Measurements from ENCODE around the gene MPHOSPH10. TPM values are rescaled to one million over a fixed set of nuclear protein-coding genes. Genes with fewer than 3 reads are reported as not detected.

Gene MPHOSPH10
- total and polyA plus RNA-seq, 2 donors from 2014 or later, result 14.6 to 32.3 TPM

- no peak for FAIRE-seq
- intact Hi-C loops (cut with DNase I), result no loop called here
- no peak for TF ChIP-seq CTCF (IDR thresholded peaks at IDR 0.05; ENCODE audit: borderline replicate concordance, extremely low read depth, insufficient read depth)
- Histone ChIP-seq H3K4me3 (ENCODE audit: low read length in 3 of 3) (no peak overlapping the region), H3K27me3 (ENCODE audit: control insufficient read depth, insufficient read depth, low read length) (no peaks in the 10 kb centered on the region), H3K9ac (ENCODE audit: low read length in 3 of 3) (no peak overlapping the region), H3K9me3 (ENCODE audit: control insufficient read depth in 2 of 3, insufficient read depth in 1 of 3, low read length in 3 of 3) (no peaks in the 10 kb centered on the region), H3K36me3 (ENCODE audit: control insufficient read depth in 2 of 3, insufficient read depth in 3 of 3, low read length in 3 of 3) (peaks cover 4 to 22% (median 16%) of the 10 kb centered on the region in 3 donors), H3K4me1 (ENCODE audit: control insufficient read depth in 2 of 3, insufficient read depth in 2 of 3, low read depth in 1 of 3, low read length in 3 of 3) (no peaks in the 10 kb centered on the region), H3K27ac (ENCODE audit: low read depth in 2 of 2, low read length in 2 of 2) (no peak overlapping the region)
- DNase-seq, result no peak
Measured at GRCh38 chr2:71151620-71152019, 21.2 kb downstream of the MPHOSPH10 start.

GRCh38 chr2:71153585-71154224, 23.3 kb downstream of the MPHOSPH10 start:
- H3K27ac ChIP-seq (ENCODE audit: low read depth in 2 of 2, low read length in 2 of 2), result no peak overlapping the region
- DNase-seq (no peak), FAIRE-seq (no peak)
- no peaks in the 10 kb centered on the region for H3K9me3 ChIP-seq (ENCODE audit: control insufficient read depth in 2 of 3, insufficient read depth in 1 of 3, low read length in 3 of 3)
- no peak for TF ChIP-seq CTCF (IDR thresholded peaks at IDR 0.05; ENCODE audit: borderline replicate concordance, extremely low read depth, insufficient read depth)
- H3K36me3 ChIP-seq (ENCODE audit: control insufficient read depth in 2 of 3, insufficient read depth in 3 of 3, low read length in 3 of 3), result peaks cover 2 to 13% (median 9%) of the 10 kb centered on the region in 3 donors
- H3K4me1 ChIP-seq (ENCODE audit: control insufficient read depth in 2 of 3, insufficient read depth in 2 of 3, low read depth in 1 of 3, low read length in 3 of 3), result no peaks in the 10 kb centered on the region
- no peaks in the 10 kb centered on the region for H3K27me3 ChIP-seq (ENCODE audit: control insufficient read depth, insufficient read depth, low read length)
- H3K4me3 ChIP-seq (ENCODE audit: low read length in 3 of 3), result no peak overlapping the region
- intact Hi-C loops (cut with DNase I), result no loop called here
- H3K9ac ChIP-seq (ENCODE audit: low read length in 3 of 3), result no peak overlapping the region

- Histone ChIP-seq H3K9ac (ENCODE audit: low read length in 3 of 3) (no peak overlapping the region), H3K36me3 (ENCODE audit: control insufficient read depth in 2 of 3, insufficient read depth in 3 of 3, low read length in 3 of 3) (peaks cover 2 to 7% (median 4%) of the 10 kb centered on the region in 3 donors), H3K4me3 (ENCODE audit: low read length in 3 of 3) (no peak overlapping the region), H3K27me3 (ENCODE audit: control insufficient read depth, insufficient read depth, low read length) (no peaks in the 10 kb centered on the region), H3K27ac (ENCODE audit: low read depth in 2 of 2, low read length in 2 of 2) (no peak overlapping the region), H3K9me3 (ENCODE audit: control insufficient read depth in 2 of 3, insufficient read depth in 1 of 3, low read length in 3 of 3) (no peaks in the 10 kb centered on the region), H3K4me1 (ENCODE audit: control insufficient read depth in 2 of 3, insufficient read depth in 2 of 3, low read depth in 1 of 3, low read length in 3 of 3) (no peaks in the 10 kb centered on the region)
- no peak for TF ChIP-seq CTCF (IDR thresholded peaks at IDR 0.05; ENCODE audit: borderline replicate concordance, extremely low read depth, insufficient read depth)
- intact Hi-C loops (cut with DNase I), result no loop called here
- DNase-seq (no peak), FAIRE-seq (no peak)
Measured at GRCh38 chr2:71154279-71154678, 23.8 kb downstream of the MPHOSPH10 start.

GRCh38 chr2:71154798-71155197, 24.4 kb downstream of the MPHOSPH10 start:
- H3K4me3 ChIP-seq (ENCODE audit: low read length in 3 of 3), result no peak overlapping the region
- peaks cover 0 to 3% (median 0%) of the 10 kb centered on the region in 3 donors for H3K36me3 ChIP-seq (ENCODE audit: control insufficient read depth in 2 of 3, insufficient read depth in 3 of 3, low read length in 3 of 3)
- no peak overlapping the region for H3K27ac ChIP-seq (ENCODE audit: low read depth in 2 of 2, low read length in 2 of 2)
- DNase-seq, result no peak
- FAIRE-seq, result no peak
- no peaks in the 10 kb centered on the region for H3K27me3 ChIP-seq (ENCODE audit: control insufficient read depth, insufficient read depth, low read length)
- no peaks in the 10 kb centered on the region for H3K4me1 ChIP-seq (ENCODE audit: control insufficient read depth in 2 of 3, insufficient read depth in 2 of 3, low read depth in 1 of 3, low read length in 3 of 3)
- H3K9ac ChIP-seq (ENCODE audit: low read length in 3 of 3), result no peak overlapping the region
- TF ChIP-seq CTCF (IDR thresholded peaks at IDR 0.05; ENCODE audit: borderline replicate concordance, extremely low read depth, insufficient read depth), result no peak
- H3K9me3 ChIP-seq (ENCODE audit: control insufficient read depth in 2 of 3, insufficient read depth in 1 of 3, low read length in 3 of 3), result no peaks in the 10 kb centered on the region
- intact Hi-C loops (cut with DNase I), result no loop called here
